K562 (cell line): ENCODE results near the gene KIF5C.

Source experiments
- BHLHE40 ChIP-seq: IDR thresholded peaks from 2 replicates; pipeline ENCODE4 v1.6.1; 2011; ENCODE audit warnings: low read length, improper control_type of control experiment
- CBX8 ChIP-seq: fragments of 200-600 bp; sonication (generic); IDR thresholded peaks from 2 replicates; pipeline ENCODE4 v1.6.1; 2012; ENCODE audit warnings: borderline replicate concordance, mixed run types, low read depth, mild to moderate bottlenecking, moderate library complexity, mixed read lengths, low read length, control low read depth, inconsistent platforms; ENCODE audit not compliant: poor library complexity, severe bottlenecking; ENCODE audit errors: extremely low read depth
- CEBPB ChIP-seq: fragments of 450-650 bp; IDR thresholded peaks from 2 replicates; pipeline ENCODE4 v1.6.1; 2016; ENCODE audit warnings: missing genetic modification characterization, missing compliant biosample characterization
- MEF2D ChIP-seq: conservative IDR thresholded peaks from 2 replicates; pipeline ENCODE4 v1.6.1; 2016; ENCODE audit warnings: low read depth, missing genetic modification characterization, missing compliant biosample characterization
- POLR2A ChIP-seq: fragments of 450-650 bp; conservative IDR thresholded peaks from 2 replicates; pipeline ENCODE4 v1.6.1; 2016
- SIN3A ChIP-seq, 2 experiments: fragments of 150-350 bp in 1 of 2; IDR thresholded peaks; 2 replicates each; pipeline ENCODE4 v1.6.1; 2011 to 2016; ENCODE audit warnings: borderline replicate concordance in 2 of 2, low read depth in 2 of 2, low read length in 2 of 2, mild to moderate bottlenecking in 2 of 2, moderate library complexity in 2 of 2; ENCODE audit not compliant: control insufficient read depth in 1 of 2
- TAF1 ChIP-seq: IDR thresholded peaks from 2 replicates; pipeline ENCODE4 v1.6.1; 2011; ENCODE audit warnings: mild to moderate bottlenecking, low read length, moderate library complexity; ENCODE audit not compliant: insufficient read depth, control insufficient read depth, severe bottlenecking; ENCODE audit errors: extremely low read depth
- XRCC4 ChIP-seq: IDR thresholded peaks from one replicate; pipeline ENCODE4 v1.6.1; 2011; ENCODE audit not compliant: insufficient read depth, insufficient read length; ENCODE audit errors: extremely low read depth
- ZBTB40 ChIP-seq, 2 experiments: fragments of 450-650 bp in 1 of 2; sonication (generic) in 1 of 2; formaldehyde crosslinking in 1 of 2; IDR thresholded peaks; 2 replicates each; pipeline versions ENCODE4 v1.7.1 to v1.9.0; 2016 to 2022; ENCODE audit warnings: inconsistent platforms in 1 of 2, mild to moderate bottlenecking in 1 of 2, missing genetic modification reagents in 1 of 2
- ZNF253 ChIP-seq: fragments of 250-450 bp; sonication (Bioruptor Pico); conservative IDR thresholded peaks from 2 replicates; pipeline ENCODE4 v1.6.1; 2021; ENCODE audit warnings: mild to moderate bottlenecking
- ZNF41 ChIP-seq: fragments of 250-450 bp; sonication (Bioruptor Pico); conservative IDR thresholded peaks from 2 replicates; pipeline ENCODE4 v1.4.0; 2020; ENCODE audit warnings: mild to moderate bottlenecking
- TF ChIP-seq, protein P1 (sequence below): sonication (generic); formaldehyde crosslinking; IDR thresholded peaks from 2 replicates; pipeline ENCODE4 v1.8.0; 2022; ENCODE audit warnings: mild to moderate bottlenecking, missing genetic modification reagents, borderline replicate concordance
- TF ChIP-seq, protein P2 (sequence below), 3 experiments: IDR thresholded peaks in 2 of 3; conservative IDR thresholded peaks in 1 of 3; 2 replicates each; pipeline ENCODE4 v1.5.1; 2011 to 2012; ENCODE audit warnings: low read length in 3 of 3, mild to moderate bottlenecking in 3 of 3, control low read depth in 2 of 3, improper control_type of control experiment in 1 of 3, inconsistent platforms in 1 of 3, low read depth in 1 of 3, mixed read lengths in 1 of 3, moderate library complexity in 1 of 3; ENCODE audit not compliant: insufficient read depth in 2 of 3

GRCh38 chr2:148983896-148984295 is 108.9 kb downstream of the KIF5C start:
- TF ChIP-seq TAF1 (no peak), POLR2A (no peak), MEF2D (tag) (no peak), ZBTB40 (IDR thresholded peaks at IDR 0.05) (no peak), ZBTB40 (CRISPR knock-in tag; IDR thresholded peaks at IDR 0.05) (no peak), SIN3A (IDR thresholded peaks at IDR 0.05; ENCODE audit: borderline replicate concordance in 2 of 2, control insufficient read depth in 1 of 2, low read depth in 2 of 2, low read length in 2 of 2) (no peak), ZNF41 (CRISPR knock-in tag) (no peak), CBX8 (no peak), XRCC4 (no peak), CEBPB (no peak), BHLHE40 (no peak), ZNF253 (no peak)
- TF ChIP-seq, protein P1, sequence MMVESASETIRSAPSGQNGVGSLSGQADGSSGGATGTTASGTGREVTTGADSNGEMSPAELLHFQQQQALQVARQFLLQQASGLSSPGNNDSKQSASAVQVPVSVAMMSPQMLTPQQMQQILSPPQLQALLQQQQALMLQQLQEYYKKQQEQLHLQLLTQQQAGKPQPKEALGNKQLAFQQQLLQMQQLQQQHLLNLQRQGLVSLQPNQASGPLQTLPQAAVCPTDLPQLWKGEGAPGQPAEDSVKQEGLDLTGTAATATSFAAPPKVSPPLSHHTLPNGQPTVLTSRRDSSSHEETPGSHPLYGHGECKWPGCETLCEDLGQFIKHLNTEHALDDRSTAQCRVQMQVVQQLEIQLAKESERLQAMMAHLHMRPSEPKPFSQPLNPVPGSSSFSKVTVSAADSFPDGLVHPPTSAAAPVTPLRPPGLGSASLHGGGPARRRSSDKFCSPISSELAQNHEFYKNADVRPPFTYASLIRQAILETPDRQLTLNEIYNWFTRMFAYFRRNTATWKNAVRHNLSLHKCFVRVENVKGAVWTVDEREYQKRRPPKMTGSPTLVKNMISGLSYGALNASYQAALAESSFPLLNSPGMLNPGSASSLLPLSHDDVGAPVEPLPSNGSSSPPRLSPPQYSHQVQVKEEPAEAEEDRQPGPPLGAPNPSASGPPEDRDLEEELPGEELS = no peak
- TF ChIP-seq, protein P2, sequence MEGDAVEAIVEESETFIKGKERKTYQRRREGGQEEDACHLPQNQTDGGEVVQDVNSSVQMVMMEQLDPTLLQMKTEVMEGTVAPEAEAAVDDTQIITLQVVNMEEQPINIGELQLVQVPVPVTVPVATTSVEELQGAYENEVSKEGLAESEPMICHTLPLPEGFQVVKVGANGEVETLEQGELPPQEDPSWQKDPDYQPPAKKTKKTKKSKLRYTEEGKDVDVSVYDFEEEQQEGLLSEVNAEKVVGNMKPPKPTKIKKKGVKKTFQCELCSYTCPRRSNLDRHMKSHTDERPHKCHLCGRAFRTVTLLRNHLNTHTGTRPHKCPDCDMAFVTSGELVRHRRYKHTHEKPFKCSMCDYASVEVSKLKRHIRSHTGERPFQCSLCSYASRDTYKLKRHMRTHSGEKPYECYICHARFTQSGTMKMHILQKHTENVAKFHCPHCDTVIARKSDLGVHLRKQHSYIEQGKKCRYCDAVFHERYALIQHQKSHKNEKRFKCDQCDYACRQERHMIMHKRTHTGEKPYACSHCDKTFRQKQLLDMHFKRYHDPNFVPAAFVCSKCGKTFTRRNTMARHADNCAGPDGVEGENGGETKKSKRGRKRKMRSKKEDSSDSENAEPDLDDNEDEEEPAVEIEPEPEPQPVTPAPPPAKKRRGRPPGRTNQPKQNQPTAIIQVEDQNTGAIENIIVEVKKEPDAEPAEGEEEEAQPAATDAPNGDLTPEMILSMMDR (IDR thresholded peaks at IDR 0.05 in 2 of 3, conservative IDR thresholded peaks at IDR 0.05 in 1 of 3; ENCODE audit: insufficient read depth in 2 of 3, low read depth in 1 of 3, low read length in 3 of 3) = no peak
